IMR-90 (cell line): ENCODE measurements around the gene COX5B.

Experiments
- MXI1 ChIP-seq: IDR thresholded peaks from 2 replicates; pipeline ENCODE4 v1.6.1; 2012; ENCODE audit warnings: low read depth, mild to moderate bottlenecking, low read length, moderate library complexity, borderline replicate concordance
- POLR2A ChIP-seq: IDR thresholded peaks from 2 replicates; pipeline ENCODE4 v1.6.1; 2012; ENCODE audit warnings: mild to moderate bottlenecking, low read depth, low read length
- RAD21 ChIP-seq: IDR thresholded peaks from 2 replicates; pipeline ENCODE4 v1.6.1; 2012; ENCODE audit warnings: low read length, improper control_type of control experiment
- RCOR1 ChIP-seq: IDR thresholded peaks from 2 replicates; pipeline ENCODE4 v1.6.1; 2012; ENCODE audit warnings: mild to moderate bottlenecking, low read length, improper control_type of control experiment; ENCODE audit not compliant: insufficient replicate concordance
- RFX5 ChIP-seq: IDR thresholded peaks from 2 replicates; pipeline ENCODE4 v1.8.0; 2012; ENCODE audit warnings: low read depth, mild to moderate bottlenecking, low read length, moderate library complexity
- SMC3 ChIP-seq: fragments of 150-350 bp; IDR thresholded peaks from 2 replicates; pipeline ENCODE4 v1.6.1; 2016; ENCODE audit warnings: low read depth, mild to moderate bottlenecking, antibody characterized with exemption, low read length, moderate library complexity
- TF ChIP-seq, protein P1 (sequence below): fragments of 150-350 bp; IDR thresholded peaks from 2 replicates; pipeline ENCODE4 v1.6.1; 2016; ENCODE audit warnings: low read depth, mild to moderate bottlenecking, low read length, moderate library complexity, borderline replicate concordance
- TF ChIP-seq, protein P2 (sequence below): conservative IDR thresholded peaks from 2 replicates; pipeline ENCODE4 v1.5.1; 2012; ENCODE audit warnings: mild to moderate bottlenecking, low read depth, low read length, improper control_type of control experiment
- TF ChIP-seq, protein P3 (sequence below): fragments of 150-350 bp; IDR thresholded peaks from 2 replicates; pipeline ENCODE4 v1.6.1; 2017; ENCODE audit warnings: mild to moderate bottlenecking, antibody characterized with exemption, low read length, low read depth

DNA sequence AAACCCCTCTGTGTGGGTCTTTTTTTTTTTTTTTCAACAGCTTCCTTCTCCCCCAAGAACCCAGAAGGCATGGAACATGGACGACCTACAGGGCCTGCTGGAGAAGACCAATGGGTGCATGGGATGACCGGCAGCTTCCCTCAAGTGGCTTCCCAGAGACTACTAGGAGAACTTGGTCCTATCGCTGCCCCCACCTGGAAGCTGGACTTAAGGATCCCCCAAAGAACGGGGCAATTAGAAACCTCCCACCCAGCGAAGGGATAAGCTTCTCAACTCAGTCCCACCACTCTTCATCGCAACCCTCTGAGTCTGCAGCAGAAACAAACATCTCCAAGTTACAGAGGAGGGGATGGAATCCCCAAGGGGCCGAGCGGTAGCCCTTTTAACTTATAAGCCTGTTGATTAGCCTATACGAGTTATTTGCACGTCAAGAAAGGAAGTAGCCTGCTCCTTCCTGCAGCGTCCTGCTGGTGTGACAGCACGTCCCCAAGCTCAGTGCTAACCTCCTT is 16.6 kb downstream of the COX5B start:
- TF ChIP-seq, protein P1, sequence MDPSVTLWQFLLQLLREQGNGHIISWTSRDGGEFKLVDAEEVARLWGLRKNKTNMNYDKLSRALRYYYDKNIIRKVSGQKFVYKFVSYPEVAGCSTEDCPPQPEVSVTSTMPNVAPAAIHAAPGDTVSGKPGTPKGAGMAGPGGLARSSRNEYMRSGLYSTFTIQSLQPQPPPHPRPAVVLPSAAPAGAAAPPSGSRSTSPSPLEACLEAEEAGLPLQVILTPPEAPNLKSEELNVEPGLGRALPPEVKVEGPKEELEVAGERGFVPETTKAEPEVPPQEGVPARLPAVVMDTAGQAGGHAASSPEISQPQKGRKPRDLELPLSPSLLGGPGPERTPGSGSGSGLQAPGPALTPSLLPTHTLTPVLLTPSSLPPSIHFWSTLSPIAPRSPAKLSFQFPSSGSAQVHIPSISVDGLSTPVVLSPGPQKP = no peak
- TF ChIP-seq MXI1 (no peak), SMC3 (no peak), RAD21 (no peak), POLR2A (no peak), RFX5 (no peak), RCOR1 (no peak)
- TF ChIP-seq, protein P2, sequence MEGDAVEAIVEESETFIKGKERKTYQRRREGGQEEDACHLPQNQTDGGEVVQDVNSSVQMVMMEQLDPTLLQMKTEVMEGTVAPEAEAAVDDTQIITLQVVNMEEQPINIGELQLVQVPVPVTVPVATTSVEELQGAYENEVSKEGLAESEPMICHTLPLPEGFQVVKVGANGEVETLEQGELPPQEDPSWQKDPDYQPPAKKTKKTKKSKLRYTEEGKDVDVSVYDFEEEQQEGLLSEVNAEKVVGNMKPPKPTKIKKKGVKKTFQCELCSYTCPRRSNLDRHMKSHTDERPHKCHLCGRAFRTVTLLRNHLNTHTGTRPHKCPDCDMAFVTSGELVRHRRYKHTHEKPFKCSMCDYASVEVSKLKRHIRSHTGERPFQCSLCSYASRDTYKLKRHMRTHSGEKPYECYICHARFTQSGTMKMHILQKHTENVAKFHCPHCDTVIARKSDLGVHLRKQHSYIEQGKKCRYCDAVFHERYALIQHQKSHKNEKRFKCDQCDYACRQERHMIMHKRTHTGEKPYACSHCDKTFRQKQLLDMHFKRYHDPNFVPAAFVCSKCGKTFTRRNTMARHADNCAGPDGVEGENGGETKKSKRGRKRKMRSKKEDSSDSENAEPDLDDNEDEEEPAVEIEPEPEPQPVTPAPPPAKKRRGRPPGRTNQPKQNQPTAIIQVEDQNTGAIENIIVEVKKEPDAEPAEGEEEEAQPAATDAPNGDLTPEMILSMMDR = no peak
- TF ChIP-seq, protein P3, sequence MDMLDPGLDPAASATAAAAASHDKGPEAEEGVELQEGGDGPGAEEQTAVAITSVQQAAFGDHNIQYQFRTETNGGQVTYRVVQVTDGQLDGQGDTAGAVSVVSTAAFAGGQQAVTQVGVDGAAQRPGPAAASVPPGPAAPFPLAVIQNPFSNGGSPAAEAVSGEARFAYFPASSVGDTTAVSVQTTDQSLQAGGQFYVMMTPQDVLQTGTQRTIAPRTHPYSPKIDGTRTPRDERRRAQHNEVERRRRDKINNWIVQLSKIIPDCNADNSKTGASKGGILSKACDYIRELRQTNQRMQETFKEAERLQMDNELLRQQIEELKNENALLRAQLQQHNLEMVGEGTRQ = no peak
